ENCODE measurements around the gene FBXO33.
A peak's percentile ranks its signal among the peaks of the same experiment; 100 is the strongest.

DNA sequence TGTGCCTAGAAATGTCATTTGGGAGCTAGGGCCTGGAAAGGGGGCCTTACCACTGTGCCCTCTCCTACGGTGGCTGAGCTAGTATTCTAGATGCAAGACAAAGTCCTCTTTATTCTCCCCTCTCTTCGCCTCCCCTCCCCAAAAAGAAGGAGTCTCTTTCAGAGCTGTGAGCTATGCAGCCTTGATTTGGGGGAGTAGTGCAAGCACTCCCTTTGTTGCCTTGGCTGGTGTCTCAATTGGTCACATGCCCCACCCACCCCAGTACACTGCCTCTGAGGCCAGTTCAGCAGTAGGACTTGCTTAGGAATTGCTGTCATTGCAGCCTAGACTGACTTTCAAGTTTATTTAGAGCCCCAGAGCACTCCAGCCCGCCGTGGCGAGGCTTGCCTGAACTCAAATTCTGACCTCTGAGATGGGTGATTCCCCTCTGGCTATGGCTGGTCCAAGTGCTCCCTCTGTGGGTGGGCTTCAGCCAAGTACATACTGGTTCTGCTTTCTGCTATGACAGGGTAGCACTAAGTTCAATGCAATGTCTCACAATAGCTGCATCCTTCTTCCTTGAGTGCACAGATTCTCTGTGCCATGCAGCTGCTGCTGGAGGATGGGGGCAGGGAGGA lies 37.0 kb upstream of the FBXO33 start:
- TF ChIP-seq, protein P1, sequence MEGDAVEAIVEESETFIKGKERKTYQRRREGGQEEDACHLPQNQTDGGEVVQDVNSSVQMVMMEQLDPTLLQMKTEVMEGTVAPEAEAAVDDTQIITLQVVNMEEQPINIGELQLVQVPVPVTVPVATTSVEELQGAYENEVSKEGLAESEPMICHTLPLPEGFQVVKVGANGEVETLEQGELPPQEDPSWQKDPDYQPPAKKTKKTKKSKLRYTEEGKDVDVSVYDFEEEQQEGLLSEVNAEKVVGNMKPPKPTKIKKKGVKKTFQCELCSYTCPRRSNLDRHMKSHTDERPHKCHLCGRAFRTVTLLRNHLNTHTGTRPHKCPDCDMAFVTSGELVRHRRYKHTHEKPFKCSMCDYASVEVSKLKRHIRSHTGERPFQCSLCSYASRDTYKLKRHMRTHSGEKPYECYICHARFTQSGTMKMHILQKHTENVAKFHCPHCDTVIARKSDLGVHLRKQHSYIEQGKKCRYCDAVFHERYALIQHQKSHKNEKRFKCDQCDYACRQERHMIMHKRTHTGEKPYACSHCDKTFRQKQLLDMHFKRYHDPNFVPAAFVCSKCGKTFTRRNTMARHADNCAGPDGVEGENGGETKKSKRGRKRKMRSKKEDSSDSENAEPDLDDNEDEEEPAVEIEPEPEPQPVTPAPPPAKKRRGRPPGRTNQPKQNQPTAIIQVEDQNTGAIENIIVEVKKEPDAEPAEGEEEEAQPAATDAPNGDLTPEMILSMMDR (conservative IDR thresholded peaks at IDR 0.05; ENCODE audit: low read length), result peak; percentile 47
- no peak for TF ChIP-seq EZH2phosphoT487 (IDR thresholded peaks at IDR 0.05; ENCODE audit: borderline replicate concordance)

Measured in Loucy (cell line).